ENCODE measurements around the gene APPL2.

DNA sequence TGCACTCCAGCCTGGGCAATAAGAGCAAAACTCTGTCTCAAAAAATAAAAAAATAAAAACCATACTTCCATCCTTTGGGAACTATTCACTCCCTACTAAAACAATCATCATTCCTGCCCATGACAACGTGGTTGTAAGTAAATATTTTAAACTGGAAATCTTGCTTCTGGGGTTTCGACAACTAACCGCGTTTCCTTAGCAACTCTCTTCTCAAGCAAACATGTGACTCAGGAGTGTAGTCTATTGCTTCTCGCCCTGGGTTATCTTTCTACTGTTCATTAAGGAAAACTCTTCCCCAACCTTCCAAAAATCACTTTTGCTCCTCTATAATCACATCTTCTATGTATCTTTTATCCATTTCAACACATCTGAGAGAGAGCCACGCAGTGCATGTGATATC, 21.8 kb downstream of the APPL2 start:
- TF ChIP-seq CTCF (IDR thresholded peaks at IDR 0.05): no peak
- no peak for TF ChIP-seq ESRRA (CRISPR knock-in tag; IDR thresholded peaks at IDR 0.05; ENCODE audit: borderline replicate concordance)
- TF ChIP-seq, protein P1, sequence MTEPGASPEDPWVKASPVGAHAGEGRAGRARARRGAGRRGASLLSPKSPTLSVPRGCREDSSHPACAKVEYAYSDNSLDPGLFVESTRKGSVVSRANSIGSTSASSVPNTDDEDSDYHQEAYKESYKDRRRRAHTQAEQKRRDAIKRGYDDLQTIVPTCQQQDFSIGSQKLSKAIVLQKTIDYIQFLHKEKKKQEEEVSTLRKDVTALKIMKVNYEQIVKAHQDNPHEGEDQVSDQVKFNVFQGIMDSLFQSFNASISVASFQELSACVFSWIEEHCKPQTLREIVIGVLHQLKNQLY (CRISPR knock-in tag; IDR thresholded peaks at IDR 0.05): no peak
- TF ChIP-seq FOXP1 (CRISPR knock-in tag; IDR thresholded peaks at IDR 0.05; ENCODE audit: borderline replicate concordance): no peak
- TF ChIP-seq STAT6 (CRISPR knock-in tag; conservative IDR thresholded peaks at IDR 0.05; ENCODE audit: low read depth): no peak
- TF ChIP-seq ETV6 (CRISPR knock-in tag; IDR thresholded peaks at IDR 0.05): no peak
- no peak for TF ChIP-seq MAX (CRISPR knock-in tag; IDR thresholded peaks at IDR 0.05)
- TF ChIP-seq, protein P2, sequence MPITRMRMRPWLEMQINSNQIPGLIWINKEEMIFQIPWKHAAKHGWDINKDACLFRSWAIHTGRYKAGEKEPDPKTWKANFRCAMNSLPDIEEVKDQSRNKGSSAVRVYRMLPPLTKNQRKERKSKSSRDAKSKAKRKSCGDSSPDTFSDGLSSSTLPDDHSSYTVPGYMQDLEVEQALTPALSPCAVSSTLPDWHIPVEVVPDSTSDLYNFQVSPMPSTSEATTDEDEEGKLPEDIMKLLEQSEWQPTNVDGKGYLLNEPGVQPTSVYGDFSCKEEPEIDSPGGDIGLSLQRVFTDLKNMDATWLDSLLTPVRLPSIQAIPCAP (CRISPR knock-in tag; IDR thresholded peaks at IDR 0.05): no peak
